Activated CD8-positive, alpha-beta memory T cell treated with anti-CD3 and anti-CD28 coated beads for 48 hours (primary cell): Measurements from ENCODE around the gene TICAM2.

Experiments used
- DNase-seq, 3 experiments: peaks; one replicate each; pipeline ENCODE4 v3.0.0-alpha.2; 2020; ENCODE audit warnings: low read depth in 2 of 3, low spot score in 2 of 3

Gene TICAM2

GRCh38 chr5:115541611-115542010 lies 60.7 kb downstream of the TICAM2 start:
- no peak for DNase-seq

GRCh38 chr5:115535479-115536035 lies 66.7 kb downstream of the TICAM2 start:
- no peak for DNase-seq

GRCh38 chr5:115532517-115532916 lies 69.8 kb downstream of the TICAM2 start:
- DNase-seq = no peak

- DNase-seq = no peak
Observed at GRCh38 chr5:115531787-115532367, 70.4 kb downstream of the TICAM2 start.

GRCh38 chr5:115531380-115531779 lies 70.9 kb downstream of the TICAM2 start:
- DNase-seq = no peak

- no peak for DNase-seq
Observed at GRCh38 chr5:115530426-115530825, 71.9 kb downstream of the TICAM2 start.
